OCI-M2 (cell line): Measurements from ENCODE around the gene GARIN5B.

Experiments used
- DNase-seq: peaks from one replicate; lab custom pipeline; 2025; ENCODE audit not compliant: unreplicated experiment; lab: John Stamatoyannopoulos, UW

GARIN5B gene

GRCh38 chr19:55389386-55390317, 26.6 kb upstream of the GARIN5B start:
- DNase-seq: no peak

GRCh38 chr19:55387736-55388497, 24.9 kb upstream of the GARIN5B start:
- DNase-seq: no peak

GRCh38 chr19:55386493-55386971, 23.5 kb upstream of the GARIN5B start:
- no peak for DNase-seq

- peak; percentile 99 for DNase-seq
Observed at GRCh38 chr19:55385724-55386492, 22.8 kb upstream of the GARIN5B start, which contains the start of gene RPL28. RPL28 (plus strand) TSS chr19:55385932; CDS start chr19:55386358, 426 bp downstream.

- peak; percentile 99 for DNase-seq
Observed at GRCh38 chr19:55384920-55385723, 22.1 kb upstream of the GARIN5B start.

- no peak for DNase-seq
Observed at GRCh38 chr19:55384131-55384919, 21.3 kb upstream of the GARIN5B start, which contains the start of gene TMEM238. TMEM238 (minus strand) TSS chr19:55384292; CDS start chr19:55384259, 33 bp downstream.

GRCh38 chr19:55383279-55384130, 20.4 kb upstream of the GARIN5B start:
- DNase-seq: no peak

- DNase-seq: no peak
Observed at GRCh38 chr19:55382522-55383054, 19.5 kb upstream of the GARIN5B start.

GRCh38 chr19:55382013-55382412, 19.0 kb upstream of the GARIN5B start:
- no peak for DNase-seq

- DNase-seq: no peak
Observed at GRCh38 chr19:55379174-55379573, 16.1 kb upstream of the GARIN5B start.

GRCh38 chr19:55377356-55378131, 14.5 kb upstream of the GARIN5B start:
- DNase-seq: no peak

GRCh38 chr19:55376241-55376933, 13.3 kb upstream of the GARIN5B start, which contains the start of gene TMEM190:
TMEM190 (plus strand) TSS chr19:55376826; CDS start chr19:55376854, 28 bp downstream.
- DNase-seq: no peak

GRCh38 chr19:55373993-55374757, 11.1 kb upstream of the GARIN5B start:
- no peak for DNase-seq

- DNase-seq: no peak
Observed at GRCh38 chr19:55373306-55373992, 10.4 kb upstream of the GARIN5B start.
